GM15510 (cell line): Measurements from ENCODE around the gene SERPINE3.

Experiments used
- POLR2A ChIP-seq: IDR thresholded peaks from 3 replicates; pipeline ENCODE4 v1.6.1; 2011; ENCODE audit warnings: borderline replicate concordance; ENCODE audit not compliant: insufficient read length; ENCODE audit errors: extremely low read depth

Gene SERPINE3

GRCh38 chr13:51370811-51371210 lies 31.3 kb downstream of the SERPINE3 start:
- no peak for TF ChIP-seq POLR2A

GRCh38 chr13:51371768-51372399 lies 32.4 kb downstream of the SERPINE3 start:
- TF ChIP-seq POLR2A = no peak

GRCh38 chr13:51373451-51373850 lies 34.0 kb downstream of the SERPINE3 start:
- no peak for TF ChIP-seq POLR2A

GRCh38 chr13:51380269-51380668 lies 40.8 kb downstream of the SERPINE3 start:
- TF ChIP-seq POLR2A = no peak

GRCh38 chr13:51385114-51385513 lies 45.6 kb downstream of the SERPINE3 start:
- TF ChIP-seq POLR2A = no peak

- no peak for TF ChIP-seq POLR2A
Observed at GRCh38 chr13:51394724-51395123, 55.2 kb downstream of the SERPINE3 start.

GRCh38 chr13:51396352-51396751 lies 56.9 kb downstream of the SERPINE3 start:
- TF ChIP-seq POLR2A = no peak

- TF ChIP-seq POLR2A = no peak
Observed at GRCh38 chr13:51397262-51397941, 57.9 kb downstream of the SERPINE3 start.

GRCh38 chr13:51405176-51405575 lies 65.7 kb downstream of the SERPINE3 start:
- TF ChIP-seq POLR2A = no peak

GRCh38 chr13:51412431-51412830 lies 72.9 kb downstream of the SERPINE3 start:
- TF ChIP-seq POLR2A = no peak
